LoVo (cell line): ENCODE data around the gene OPN1LW.
A peak's percentile ranks its signal among the peaks of the same experiment; 100 is the strongest.
"Not testable (repeated sequence)": the region's sequence is repeated elsewhere in the genome, so short reads cannot be mapped to it uniquely, and the experiment has no call there.

Experiments
- DNase-seq: peaks from one replicate; pipeline ENCODE4 v3.0.0-alpha.2; 2016; ENCODE audit warnings: low spot score

Gene OPN1LW

DNA sequence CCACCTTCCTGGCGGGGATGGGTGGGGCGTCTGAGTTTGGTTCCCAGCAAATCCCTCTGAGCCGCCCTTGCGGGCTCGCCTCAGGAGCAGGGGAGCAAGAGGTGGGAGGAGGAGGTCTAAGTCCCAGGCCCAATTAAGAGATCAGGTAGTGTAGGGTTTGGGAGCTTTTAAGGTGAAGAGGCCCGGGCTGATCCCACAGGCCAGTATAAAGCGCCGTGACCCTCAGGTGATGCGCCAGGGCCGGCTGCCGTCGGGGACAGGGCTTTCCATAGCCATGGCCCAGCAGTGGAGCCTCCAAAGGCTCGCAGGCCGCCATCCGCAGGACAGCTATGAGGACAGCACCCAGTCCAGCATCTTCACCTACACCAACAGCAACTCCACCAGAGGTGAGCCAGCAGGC lies at the start of gene OPN1LW:
Gene OPN1LW, plus strand, starts transcription at position 234 of the 400 bp plus-strand sequence. Its CDS starts 41 bp downstream, at position 275.
- DNase-seq: not testable (repeated sequence)

DNA sequence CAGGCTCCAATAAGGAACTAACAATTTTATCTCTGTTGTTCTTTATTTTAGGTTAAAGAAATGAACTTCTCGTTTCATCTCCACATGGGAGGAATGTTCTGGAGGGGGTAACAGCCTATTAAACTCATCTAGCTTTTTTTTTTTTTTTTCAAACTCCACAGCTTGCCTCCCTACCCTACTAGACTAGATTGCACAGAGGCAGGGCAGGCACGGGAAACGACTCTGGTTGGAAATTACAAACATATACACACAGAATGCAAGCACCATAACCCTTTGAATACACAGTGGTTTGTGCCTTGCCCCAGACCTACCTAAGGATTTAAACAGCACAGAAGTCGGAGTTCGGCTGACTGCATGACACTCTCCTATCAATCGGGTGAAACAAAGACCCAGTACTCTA lies 49.2 kb upstream of the OPN1LW start:
- no peak for DNase-seq

DNA sequence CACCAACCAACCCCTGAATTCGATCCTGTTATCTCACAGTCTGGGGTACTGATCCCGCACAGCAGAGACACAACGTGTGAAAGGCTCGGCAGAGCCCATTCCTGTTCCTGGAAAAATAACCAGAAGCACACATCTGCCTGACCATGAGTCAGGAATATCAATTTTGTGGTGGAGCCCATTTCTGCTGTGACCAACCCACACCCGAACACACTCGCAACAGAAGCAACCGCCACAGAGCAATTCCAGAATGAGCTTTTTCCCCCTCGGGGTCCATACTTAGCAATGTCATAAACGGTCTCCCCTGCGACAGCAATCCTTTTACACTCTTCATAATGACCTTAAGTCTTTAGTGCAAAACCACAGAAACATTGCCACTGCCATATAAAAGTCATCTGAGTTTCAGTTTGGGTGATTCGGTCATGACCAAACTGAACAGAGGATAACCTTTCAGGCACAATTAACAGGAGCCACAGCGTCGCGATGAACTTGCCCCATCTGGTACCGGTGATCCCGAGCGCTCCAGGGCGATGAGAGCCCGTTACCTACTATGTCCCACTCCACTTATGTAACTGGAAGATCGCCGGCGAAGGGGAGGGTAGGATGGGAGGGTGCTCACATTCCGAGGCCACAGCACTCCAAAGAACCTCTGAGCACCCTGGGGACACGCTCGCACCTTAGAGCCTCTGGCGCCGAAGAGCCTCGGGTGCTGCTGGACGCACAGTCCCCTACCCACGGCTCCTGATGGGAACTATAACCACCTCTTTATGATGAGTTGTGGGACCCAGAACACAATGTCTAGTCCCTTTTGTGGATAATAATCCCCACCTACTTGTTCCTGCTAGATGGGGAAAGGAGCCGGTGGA lies 47.7 kb upstream of the OPN1LW start:
- no peak for DNase-seq

DNA sequence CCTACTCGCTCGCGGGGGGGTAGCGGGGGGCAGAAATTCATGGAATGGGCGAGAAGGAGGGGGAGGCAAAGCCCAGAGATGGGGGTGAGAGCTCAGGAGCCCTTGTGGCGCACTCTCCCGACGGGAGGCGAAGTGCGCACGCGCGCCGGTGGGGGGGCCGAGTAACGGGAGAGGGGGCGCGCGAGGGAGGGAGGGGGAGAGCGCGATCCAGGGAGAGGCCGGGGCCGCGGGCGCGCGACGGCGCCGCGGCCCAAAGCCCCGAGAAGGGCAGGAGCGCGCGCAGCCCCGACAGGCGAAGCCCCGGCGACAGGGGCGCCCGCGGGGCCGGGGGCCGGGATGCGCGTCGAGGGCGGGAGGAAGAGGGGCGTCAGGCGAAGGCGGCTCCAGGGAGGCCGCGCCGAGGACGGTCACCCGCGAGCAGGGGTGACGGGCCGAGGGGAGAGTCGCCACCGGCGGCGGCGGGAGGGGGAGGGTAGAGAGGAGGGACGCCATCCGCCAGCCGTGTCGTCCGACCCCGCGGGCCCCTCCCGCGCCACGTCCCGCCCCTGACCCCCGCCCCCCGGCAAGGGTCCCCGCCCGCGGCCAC lies 46.9 kb upstream of the OPN1LW start:
- peak; percentile 39 for DNase-seq

DNA sequence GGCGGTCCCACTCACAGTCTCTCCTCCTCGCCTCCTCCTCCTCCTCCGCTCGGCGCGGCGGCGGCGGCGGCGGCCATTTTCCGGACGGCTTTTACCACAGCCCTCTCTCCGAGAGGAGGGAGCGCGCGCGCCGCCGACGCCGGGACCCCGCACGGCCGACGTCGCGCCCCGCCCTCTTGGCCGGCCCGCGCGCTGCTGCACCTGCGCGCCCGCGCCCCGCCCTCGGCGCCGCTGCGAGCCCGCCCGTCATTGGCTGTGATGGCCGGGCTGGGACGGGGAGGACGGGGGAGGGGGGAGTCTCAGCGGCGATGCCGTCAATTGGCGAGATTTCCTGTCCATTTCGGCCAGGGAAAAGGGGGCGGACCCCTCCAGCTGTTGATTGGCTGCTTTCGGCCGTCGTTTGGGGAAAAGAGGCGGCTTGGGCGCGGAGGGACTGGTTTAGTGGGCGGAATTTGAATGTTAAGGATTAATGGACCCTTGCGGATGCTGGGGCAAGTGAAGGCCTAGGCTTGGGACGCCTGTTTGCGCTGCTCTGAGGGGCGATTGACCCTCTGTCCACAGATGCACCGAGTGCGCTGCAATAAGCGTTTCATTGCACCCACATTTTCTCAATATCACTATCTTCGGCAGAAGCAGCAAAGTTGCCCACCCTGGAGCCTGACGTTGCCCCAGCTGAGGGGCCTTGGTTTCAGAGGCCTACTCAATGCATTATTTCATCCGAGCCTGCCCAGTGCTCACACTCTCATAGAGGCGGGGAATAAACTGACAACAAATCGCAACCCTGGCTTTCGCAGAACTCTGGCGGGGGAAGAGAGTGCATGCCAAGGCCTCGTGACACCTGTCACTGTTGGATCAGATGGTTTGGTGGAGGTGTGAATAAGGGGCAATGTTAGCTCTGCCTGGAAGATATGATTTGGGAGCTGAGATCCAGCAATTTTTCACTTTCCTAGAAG lies 46.2 kb upstream of the OPN1LW start, which contains the start of gene MECP2:
Gene MECP2, minus strand, starts transcription at position 129 of the 953 bp plus-strand sequence.
- peak; percentile 86 for DNase-seq

DNA sequence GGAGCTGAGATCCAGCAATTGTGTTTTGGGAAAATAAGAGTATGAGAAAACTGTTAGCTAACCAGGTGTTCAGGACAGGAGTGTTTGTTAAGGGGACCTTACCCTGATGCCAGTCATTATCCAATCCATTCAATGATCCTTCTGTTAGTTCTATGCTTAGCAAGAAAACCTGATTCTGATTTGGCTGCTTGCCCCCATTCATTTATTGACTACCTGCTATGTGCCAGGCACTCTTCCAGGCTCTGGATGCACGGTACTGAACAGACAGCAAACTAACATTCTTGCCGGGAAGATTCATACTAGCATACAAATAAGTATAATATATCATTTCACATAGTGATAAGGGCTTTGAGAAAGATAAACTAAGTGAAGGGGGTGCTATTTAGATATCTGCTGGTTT lies 45.5 kb upstream of the OPN1LW start:
- no peak for DNase-seq

DNA sequence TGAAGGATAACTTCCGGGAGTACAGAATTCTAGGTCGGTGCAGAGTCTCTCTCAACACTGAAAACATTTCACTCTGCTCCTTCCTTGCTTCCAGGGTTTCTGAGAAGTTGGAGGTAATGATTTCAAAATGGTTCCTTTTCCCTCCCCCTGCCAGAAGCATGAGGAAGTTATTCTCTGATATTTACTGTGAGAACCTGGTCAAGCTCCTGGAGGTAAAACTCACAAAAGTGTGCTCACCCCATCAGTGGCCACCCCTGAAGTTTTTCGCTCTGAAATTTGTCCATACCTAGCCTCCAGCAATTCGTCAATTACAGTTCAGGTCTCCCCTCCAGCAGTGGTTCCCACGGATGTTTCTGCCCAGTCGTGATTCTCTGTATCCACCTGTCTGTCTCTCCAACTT lies 30.3 kb upstream of the OPN1LW start:
- DNase-seq: no peak

DNA sequence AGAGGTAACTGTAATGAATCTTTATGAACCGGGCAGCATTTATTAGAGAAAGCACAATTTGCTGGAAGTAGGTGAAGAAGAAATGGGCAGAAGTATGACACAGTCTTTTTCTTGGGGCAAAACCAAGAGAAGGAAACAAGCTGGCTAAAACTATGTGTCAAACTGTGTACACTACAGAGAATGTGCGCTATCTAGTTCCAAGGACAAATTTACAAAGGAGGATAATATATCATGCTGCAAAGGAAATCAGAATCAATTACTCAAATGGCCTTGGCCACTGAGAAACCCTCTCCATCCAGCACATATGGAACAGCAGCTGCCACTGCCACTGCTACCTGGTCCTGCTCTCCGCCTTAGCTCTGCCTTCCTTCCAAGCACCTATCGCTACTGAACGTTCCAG lies 29.4 kb upstream of the OPN1LW start:
- no peak for DNase-seq

DNA sequence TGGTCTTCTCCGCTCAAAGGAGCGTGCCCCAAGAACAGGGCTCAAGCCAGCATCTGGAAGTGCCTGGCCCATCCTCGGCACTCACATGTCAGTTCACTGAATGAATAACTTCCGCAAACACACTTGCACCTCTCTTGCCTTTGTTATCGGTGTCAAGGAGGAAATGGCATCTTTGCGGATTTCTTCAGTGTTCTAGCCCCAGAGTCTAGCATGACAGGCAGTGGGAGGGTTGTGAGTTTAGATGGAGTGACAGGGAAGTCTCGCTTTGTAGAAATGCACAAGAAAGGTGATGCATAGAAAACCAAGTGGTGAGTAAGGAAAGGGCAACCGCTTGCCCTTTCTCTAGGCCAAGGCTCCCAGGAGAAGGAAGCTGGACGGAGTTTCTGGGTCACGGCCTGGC lies 29.0 kb upstream of the OPN1LW start:
- DNase-seq: no peak

DNA sequence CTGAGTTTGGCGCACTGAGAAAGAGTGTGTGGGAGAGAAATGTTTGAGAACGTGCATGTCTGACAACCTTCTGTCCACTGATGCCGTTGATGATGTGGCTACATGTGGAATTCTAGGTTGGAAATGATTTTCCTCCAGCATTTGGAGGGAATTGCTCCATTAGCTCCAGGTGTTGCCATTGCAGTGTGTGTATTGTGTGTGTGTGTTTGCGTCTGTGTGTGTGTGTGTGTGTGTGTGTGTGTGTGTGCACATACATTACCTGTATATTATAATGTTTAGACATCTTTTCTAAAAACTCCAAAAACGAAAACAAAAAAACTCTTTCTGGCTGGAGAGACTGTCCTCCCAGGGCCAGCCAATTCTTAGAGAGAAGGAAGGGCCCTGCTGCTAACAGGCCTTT lies 28.3 kb upstream of the OPN1LW start:
- DNase-seq: no peak

DNA sequence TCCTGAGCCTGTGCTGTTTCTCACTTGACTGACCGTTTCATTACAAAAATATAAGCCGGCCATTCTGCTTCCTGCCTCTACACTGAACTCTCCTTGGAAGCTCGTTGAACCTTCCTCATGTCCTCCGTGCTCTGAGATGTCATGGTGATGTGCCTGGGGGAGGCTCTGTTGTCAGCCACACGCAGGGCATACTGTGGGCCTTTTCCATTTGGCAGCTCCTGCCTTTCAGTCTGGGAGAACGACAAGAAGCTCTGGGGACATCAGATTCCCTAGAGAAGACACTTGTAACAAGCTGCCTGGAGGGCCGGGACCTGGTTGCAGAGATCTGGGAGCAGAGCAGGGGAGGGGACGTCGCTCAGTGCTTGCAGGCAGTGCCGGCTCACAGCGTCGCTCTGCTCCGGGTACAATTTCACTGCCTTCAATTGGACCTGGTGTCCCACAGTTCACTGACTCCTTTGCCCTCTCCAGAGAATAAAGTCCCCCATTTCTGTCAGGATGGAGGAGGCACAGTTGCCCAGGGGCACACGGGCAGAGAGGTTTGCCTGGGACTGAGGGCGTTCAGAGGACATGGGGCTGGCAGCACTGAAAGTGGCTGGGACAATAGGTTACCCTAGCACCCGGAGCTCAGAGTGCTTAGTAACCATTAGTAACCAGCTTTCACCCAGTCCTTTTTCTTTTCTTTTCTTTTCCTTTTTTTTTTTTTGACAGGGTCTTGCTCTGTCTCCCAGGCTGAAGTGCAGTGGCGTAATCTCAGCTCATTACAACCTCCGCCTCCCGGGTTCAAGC lies 27.4 kb upstream of the OPN1LW start:
- no peak for DNase-seq

DNA sequence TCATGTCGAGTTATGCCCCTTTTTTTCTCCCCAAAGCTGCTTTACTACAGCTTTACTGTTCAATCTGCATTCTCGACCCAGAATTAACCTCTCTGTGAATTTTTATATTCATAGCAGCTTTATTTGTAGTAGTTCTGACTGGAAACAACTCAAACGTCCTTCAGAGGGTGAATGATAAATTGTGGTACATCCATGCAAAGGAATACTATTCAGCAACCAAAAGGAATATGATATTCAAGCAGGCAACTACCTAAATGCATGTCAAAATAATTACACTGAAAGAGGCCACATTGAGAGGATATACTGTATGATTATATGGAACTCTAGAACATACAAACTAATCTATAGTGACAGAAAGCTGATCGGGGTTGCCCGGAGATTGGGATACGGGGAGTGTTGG lies 26.5 kb upstream of the OPN1LW start:
- DNase-seq: no peak

DNA sequence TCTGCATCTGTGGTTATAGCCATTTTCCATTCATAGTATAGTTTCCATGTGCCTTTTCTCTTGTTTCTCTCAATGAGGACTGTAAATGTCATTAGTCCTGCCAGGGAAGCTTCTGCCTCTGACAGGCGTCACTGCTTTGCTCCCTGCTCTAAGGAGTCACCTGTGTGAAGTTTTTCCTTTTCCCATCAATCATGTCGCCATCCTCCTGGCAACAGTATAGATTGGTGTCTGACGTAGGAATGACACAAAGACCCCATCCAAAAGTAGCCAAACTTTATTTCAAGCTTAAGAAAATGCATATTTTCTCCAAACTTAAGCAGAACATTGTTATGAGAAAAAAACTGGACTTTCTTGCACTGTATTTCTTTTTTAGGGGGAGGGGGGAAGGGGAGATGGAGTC lies 23.5 kb upstream of the OPN1LW start:
- DNase-seq: no peak

DNA sequence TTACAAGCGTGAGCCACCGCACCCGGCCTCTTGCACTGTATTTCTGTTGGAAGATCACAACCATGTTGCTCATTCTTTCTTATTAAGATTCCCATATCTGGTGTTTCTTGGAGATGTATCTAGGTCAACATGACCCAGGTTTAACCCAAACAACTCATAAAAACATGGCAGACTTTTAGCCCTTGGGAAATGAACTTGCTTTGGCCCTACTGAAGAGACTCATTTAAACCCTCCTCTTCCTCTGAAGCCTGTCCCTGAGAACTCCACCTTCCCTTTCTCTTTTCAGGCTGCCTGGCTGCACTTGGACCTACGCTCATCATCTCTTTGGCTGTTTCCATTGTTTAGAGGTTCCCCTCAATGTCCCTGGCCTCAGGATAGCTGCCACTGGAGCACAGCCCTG lies 22.8 kb upstream of the OPN1LW start:
- no peak for DNase-seq

DNA sequence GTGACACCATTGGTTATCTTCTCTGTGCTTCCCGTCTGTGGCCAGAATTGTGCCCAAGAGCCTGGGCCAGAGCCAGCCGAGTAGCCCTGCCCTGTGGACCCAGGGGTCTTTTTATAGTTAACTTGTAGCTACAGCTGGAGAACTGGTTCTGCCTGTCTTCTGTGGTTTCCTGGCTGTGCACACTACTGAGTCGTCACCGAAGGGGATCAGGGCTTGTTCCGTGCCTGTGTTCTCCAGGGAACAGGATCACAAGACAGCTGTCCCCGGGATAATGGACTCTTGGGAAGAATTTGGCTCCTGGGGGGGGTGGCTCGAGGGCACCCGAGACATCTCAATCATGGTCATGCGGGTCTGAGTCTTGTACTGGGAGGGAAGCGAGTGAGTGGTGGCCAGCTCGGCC lies 22.1 kb upstream of the OPN1LW start:
- DNase-seq: no peak

DNA sequence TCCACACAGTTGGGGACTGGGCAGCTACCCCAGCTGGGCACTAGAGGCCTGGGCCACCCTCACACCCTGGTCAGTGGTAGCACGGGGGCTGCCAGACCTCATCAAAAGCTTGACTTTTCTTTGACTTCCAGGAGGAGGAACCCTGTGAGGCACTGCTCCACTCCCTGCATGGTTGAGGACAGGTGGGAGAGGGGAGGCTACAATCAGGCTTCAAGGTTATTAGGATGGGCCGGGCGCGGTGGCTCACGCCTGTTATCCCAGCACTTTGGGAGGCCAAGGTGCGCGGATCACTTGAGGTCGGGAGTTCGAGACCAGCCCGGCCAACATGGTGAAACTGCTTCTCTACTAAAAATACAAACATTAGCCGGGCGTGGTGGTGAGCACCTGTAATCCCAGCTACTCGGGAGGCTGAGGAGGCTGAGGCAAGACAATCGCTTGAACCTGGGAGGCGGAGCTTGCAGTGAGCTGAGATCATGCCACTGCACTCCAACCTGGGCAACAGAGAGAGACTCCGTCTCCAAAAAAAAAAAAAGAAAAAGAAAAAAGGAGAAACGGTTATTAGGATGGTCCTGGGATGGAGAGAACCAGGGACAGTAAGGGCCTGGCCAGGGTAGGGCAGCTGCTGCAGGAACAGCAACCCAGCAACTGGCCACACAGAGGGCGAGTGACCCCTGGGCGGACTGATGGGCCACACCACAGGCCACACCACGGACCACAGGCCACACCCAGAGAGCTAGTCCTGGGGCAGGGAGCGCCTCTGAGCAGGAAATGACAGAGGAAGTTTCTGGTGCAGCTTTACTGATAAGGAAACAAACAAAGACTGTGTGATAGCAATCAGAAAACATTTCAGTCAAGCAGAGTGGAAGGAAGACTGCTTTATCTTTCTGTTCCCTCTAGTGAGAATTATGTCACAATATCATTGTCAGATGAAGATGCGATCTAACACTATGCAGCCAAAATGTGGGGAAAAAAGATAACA lies 20.5 kb upstream of the OPN1LW start:
- DNase-seq: peak; percentile 42

DNA sequence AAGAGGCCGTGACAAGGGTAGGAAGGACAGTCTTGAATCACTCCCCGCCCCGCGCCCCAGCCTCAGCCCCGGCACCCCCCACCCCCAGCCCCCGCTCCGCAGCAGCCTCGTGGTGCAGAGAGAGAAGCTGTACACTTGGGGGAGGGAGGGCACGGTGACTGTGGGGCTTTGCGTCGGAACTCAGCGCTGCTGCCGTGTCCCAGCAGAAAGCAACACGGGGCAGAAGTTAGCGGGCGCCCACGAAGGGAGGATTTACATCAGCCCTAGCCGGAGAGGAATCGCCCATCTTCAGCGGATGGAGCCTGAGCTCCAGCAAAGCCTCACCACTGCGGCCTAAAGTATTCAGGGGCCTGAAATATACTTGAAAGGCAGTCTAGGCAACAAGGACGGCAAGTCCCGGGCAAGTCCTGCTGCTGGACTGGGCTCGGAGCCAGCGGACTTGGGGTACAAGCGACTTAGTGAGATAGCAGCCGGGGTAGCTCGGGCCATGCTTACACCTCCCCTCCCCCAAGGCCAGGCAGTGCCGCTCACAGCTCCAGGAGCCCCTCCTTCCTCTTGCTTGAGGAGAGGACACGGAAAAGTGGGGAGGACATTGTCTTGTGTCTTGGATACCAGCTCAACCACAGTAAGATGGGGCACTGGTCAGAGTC lies 18.5 kb upstream of the OPN1LW start:
- DNase-seq: no peak

DNA sequence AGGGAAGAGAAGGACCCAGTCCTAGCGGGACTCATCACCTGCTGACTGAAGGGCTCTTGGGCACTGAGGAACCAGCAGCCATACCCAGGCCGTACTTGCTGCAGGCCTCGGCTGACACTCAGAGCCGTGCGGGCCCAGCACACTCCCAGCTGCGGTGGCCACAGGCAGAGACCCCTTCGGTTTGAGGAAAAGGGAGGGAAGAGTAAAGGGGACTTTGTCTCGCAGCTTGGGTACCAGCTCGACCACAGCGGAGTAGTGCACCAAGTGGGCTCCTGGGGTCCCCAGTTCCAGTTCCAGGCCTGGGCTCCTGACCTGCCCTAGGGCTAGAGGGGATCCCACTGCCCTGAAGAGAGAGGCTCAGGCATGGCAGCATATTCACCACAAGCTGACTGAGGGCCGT lies 17.9 kb upstream of the OPN1LW start:
- no peak for DNase-seq

DNA sequence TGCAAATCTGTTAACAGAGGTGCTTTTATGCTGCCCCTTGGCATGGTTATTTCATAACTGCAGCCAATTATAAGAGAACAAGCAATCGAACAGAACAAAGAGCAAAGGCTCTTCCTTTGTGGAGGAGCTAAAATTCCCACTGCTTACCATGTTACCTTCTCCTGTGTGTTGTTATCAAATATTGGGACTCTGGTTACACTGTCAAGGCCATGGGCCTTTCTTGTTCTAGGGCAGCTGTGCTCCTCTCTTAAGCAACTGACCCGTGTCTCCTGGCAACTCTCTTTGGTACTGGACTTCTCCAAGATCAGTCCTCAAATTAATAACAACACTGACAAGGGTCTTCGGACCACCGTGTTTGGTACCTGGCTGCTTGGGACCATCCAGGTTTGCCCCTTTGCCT lies 12.1 kb upstream of the OPN1LW start:
- no peak for DNase-seq

DNA sequence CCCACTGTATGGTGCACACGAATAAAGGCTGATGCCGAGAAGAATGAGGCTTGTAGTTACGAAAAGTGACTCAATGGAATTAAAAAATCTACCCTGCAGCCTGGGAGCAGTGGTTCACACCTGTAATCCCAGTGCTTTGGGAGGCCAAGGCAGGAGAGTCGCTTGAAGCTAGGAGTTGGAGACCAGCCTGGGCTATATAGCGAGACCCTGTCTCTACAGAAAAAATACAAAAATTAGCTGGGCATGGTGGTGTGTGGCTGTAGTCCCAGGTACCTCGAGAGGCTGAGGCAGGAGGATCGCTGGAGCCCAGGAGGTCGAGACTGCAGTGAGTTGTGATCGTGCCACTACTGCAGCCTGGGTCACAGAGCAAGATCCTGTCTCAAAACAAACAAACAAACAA lies 11.7 kb upstream of the OPN1LW start:
- DNase-seq: no peak
